ENCODE results near the gene MCEE.
A peak's percentile ranks its signal among the peaks of the same experiment; 100 is the strongest.
"Not testable (repeated sequence)": the region's sequence is repeated elsewhere in the genome, so short reads cannot be mapped to it uniquely, and the experiment has no call there.

The MCEE gene

DNA sequence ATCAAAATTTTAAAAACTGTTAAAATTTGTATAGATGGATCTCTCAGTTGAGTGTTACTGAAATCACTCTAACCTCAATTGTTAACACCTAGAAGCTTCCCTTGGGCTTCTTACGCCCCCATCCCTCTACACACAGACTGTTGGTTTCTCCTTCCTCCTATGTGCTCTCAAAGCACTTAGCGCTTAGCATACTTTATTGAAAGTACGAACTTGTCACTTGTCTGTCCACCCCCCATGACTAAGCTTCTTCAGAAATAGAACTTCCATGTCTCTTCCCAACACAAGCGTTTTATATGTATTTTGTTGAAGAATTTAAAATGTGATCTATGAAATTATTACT lies 846 bp upstream of the MCEE start:
- in situ Hi-C loops (cut with HindIII; ENCODE audit: low pct_ligation_motif_present, low pct_unique_long_range_greater_than_20kb, low sequenced_read_pairs): no loop called here
- DNase-seq: peak; percentile 20

- in situ Hi-C loops (cut with HindIII; ENCODE audit: low pct_ligation_motif_present, low pct_unique_long_range_greater_than_20kb, low sequenced_read_pairs): no loop called here
- DNase-seq: no peak
Observed at GRCh38 chr2:71129902-71130151, 202 bp downstream of the MCEE start.

GRCh38 chr2:71129114-71129901 lies 721 bp downstream of the MCEE start:
- in situ Hi-C loops (cut with HindIII; ENCODE audit: low pct_ligation_motif_present, low pct_unique_long_range_greater_than_20kb, low sequenced_read_pairs): no loop called here
- peak; percentile 25 for DNase-seq

GRCh38 chr2:71126957-71127356 lies 3.1 kb downstream of the MCEE start:
- no peak for DNase-seq
- in situ Hi-C loops (cut with HindIII; ENCODE audit: low pct_ligation_motif_present, low pct_unique_long_range_greater_than_20kb, low sequenced_read_pairs): no loop called here

DNA sequence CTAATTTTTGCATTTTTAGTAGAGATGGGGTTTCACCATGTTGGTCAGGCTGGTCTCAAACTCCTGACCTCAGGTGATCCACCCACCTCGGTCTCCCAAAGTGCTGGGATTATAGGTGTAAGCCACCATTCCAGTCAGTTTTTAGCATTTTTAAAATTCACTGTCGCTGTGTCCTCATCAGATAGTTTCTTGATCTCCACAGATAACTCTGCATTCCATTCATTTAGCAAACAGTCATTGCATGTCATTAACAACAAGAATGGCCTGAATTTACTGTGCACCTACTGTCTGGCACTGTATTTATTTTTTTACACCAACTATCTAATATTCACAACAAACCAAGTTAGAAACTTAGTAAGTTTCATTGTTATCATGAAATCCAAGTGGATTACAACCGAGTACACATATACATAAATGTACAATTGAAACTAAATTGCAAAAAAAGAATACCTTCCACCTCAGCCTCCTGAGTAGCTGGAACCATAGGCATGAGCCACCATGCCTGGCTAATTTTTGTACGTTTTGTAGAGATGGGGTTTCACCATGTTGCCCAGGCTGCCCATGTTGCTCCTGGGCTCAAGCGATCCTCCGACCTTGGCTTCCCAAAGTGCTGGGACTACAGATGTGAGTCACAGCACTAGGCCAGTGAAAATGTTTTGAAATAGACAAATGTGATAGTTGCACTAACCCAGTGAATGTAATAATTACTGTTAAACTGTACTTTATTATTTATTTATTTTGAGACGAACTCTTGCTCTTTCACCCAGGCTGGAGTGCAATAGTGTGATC lies 4.3 kb downstream of the MCEE start:
- in situ Hi-C loops (cut with HindIII; ENCODE audit: low pct_ligation_motif_present, low pct_unique_long_range_greater_than_20kb, low sequenced_read_pairs): no loop called here
- DNase-seq: no peak

DNA sequence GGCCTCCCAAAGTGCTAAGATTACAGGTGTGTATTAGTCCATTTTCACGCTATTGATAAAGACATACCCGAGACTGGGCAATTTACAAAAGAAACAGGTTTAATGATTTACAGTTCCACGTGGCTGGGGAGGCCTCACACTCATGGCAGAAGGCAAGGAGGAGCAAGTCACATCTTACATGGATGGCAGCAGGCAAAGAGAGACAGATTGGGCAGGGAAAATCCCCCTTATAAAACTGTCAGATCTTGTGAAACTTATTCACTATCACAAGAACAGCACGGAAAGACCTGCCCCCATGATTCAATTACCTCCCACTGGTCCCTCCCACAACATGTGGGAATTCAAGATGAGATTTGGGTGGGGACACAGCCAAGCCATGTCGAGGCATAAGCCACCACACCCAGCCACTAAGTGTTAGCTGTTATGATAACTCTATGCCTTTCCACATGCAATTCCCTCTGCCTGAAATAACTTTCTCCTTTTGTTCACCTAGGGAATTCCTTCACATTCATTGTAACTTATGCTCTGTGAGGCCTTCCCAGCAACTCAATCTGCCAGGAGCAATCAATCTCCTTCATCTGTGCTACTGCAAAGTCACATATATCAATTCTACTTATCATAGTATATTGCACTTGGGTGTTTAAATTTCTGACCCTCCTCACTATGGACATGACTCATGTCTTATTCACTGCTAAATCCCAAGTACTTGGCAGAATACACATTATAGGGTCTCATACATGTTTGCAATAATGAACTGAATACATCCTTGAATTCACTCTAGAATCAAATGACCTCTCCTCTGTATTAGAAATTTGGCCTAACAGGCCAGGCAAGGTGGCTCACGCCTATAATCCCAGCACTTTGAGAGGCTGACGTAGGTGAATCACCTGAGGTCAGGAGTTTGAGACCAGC lies 7.4 kb downstream of the MCEE start:
- DNase-seq: no peak
- in situ Hi-C loops (cut with HindIII; ENCODE audit: low pct_ligation_motif_present, low pct_unique_long_range_greater_than_20kb, low sequenced_read_pairs): no loop called here

- in situ Hi-C loops (cut with HindIII; ENCODE audit: low pct_ligation_motif_present, low pct_unique_long_range_greater_than_20kb, low sequenced_read_pairs): no loop called here
- DNase-seq: no peak
Observed at GRCh38 chr2:71121479-71121878, 8.6 kb downstream of the MCEE start.

GRCh38 chr2:71120195-71120594 lies 9.8 kb downstream of the MCEE start:
- no peak for DNase-seq
- in situ Hi-C loops (cut with HindIII; ENCODE audit: low pct_ligation_motif_present, low pct_unique_long_range_greater_than_20kb, low sequenced_read_pairs): no loop called here

DNA sequence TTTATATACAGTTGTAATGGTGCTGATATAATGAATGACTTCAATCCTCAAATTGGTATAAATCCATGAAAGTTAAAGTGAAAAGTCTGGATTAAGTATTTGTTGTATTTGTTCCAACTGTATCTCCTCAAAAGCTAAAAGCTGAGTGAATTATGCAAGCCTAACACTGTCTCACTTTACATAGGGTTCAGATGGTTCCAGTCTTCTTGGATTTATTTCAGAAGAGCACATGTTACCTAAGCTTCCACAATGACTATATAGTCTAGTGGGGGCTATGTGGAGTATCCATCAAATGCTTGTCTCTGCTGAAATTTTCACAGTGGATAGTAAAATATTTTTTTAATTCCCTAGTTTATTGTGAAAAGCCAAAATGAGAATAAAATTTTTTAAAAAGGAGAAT lies 13.0 kb downstream of the MCEE start:
- in situ Hi-C loops (cut with HindIII; ENCODE audit: low pct_ligation_motif_present, low pct_unique_long_range_greater_than_20kb, low sequenced_read_pairs): no loop called here

DNA sequence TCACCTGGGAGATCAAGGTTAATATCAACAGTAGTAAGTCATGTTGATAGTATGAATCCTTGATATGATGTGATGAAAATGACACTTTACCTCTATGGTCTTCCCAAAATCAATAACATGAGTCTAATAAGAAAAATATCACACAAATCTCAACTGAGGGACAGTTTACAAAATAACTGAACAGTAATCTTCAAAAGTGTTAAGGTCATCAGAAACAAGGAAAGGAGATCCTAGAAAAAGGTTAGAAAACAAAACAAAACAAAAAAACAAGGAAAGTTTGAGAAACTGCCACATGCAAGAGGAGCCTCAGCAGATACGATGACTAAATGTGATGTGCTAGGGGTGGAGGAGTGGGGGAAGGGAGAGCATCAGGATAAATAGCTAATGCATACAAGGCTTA lies 16.2 kb downstream of the MCEE start:
- in situ Hi-C loops (cut with HindIII; ENCODE audit: low pct_ligation_motif_present, low pct_unique_long_range_greater_than_20kb, low sequenced_read_pairs): no loop called here

More for the DNA sequence above, 13.0 kb downstream of the MCEE start:
- DNase-seq: no peak

GRCh38 chr2:71108091-71108490 lies 21.9 kb downstream of the MCEE start:
- DNase-seq: no peak
- in situ Hi-C loops (cut with HindIII; ENCODE audit: low pct_ligation_motif_present, low pct_unique_long_range_greater_than_20kb, low sequenced_read_pairs): no loop called here

More for the DNA sequence above, 16.2 kb downstream of the MCEE start:
- no peak for DNase-seq

DNA sequence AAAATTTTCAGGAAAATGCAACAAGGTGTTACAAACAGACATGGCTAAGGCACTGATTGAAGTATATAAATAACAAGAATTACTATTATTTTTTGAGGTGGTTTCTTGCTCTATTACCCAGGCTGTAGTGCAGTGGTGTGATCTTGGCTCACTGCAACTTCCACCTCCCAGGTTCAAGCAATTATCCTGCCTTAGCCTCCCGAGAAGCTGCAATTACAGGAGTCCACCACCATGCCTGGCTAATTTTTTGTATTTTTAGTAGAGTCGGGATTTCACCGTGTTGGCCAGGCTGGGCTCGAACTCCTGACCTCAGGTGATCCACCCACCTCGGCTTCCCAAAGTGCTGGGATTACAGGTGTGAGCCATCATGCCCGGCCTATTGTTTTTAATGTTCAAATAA lies 23.6 kb downstream of the MCEE start:
- in situ Hi-C loops (cut with HindIII; ENCODE audit: low pct_ligation_motif_present, low pct_unique_long_range_greater_than_20kb, low sequenced_read_pairs); DNase-seq: not testable (repeated sequence)

DNA sequence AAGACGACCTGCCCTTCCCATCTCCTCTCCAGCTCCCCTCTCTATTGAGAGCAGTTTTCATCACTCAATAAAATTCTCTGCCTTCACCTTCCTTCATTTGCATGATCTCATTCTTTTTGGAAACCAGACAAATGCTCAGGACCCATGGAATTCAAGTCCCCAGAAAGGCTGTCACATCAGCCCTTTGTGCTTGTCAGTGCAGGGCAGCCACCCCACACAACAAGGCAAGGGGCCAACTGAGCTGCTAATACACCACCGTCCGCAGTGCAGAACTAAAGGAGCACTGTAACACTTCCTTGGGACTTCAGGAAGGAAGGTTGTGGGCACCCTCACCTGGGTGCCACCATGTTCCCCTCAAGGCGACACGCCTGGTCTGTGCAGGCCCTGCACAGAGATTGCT lies 26.2 kb downstream of the MCEE start:
- in situ Hi-C loops (cut with HindIII; ENCODE audit: low pct_ligation_motif_present, low pct_unique_long_range_greater_than_20kb, low sequenced_read_pairs): no loop called here
- no peak for DNase-seq

DNA sequence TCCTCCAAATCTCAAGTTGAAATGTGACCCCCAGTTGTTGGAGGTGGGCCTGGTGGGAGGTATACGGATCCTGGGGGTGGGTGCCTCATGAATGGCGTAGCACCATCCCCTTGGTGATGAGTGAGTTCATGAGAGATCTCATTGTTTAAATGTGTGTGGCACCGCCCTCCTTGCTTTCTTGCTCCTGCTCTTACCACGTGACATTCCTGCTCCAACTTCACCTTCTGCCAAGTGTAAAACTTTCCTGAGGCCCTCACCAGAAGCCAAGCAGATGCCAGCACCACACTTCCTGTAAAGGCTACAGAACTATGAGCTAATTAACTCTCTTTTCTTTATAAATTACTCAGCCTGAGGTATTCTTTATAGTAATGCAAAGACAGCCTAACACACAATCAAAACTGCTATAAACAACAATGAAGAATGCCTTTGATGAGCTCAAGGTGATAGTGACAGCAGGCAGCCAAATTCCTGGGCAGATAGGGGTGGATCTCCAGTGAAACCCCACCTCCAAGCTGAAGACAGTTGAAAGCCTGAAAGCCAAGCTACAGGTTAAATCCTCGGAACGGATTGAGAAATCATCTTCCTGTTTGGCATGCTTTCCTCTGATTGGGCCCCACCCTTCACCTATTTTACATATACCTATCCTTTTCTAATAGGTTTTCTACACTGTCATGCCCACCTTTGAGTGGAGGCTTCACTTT lies 26.9 kb downstream of the MCEE start:
- in situ Hi-C loops (cut with HindIII; ENCODE audit: low pct_ligation_motif_present, low pct_unique_long_range_greater_than_20kb, low sequenced_read_pairs): no loop called here
- no peak for DNase-seq

DNA sequence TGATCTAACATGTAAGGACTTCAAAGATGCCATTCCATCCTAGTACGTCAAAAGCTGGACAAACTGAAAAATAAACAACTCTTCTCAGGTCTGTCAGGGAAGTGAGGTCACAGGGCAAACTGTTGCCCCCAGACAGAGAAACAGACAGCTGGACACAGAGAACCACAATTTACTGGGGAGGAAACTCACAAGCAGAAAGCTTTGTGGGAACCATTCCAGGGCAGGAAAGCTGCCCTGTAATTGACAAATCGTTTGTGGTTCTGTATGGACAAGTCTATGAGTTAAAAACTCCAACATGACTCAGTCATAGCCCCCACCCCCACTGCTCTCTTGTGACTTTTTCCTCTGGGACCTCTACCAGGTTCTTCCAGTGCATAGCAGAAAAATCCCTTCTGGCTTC lies 28.4 kb downstream of the MCEE start:
- DNase-seq: no peak

GRCh38 chr2:71100195-71100964 lies 29.6 kb downstream of the MCEE start:
- in situ Hi-C loops (cut with HindIII; ENCODE audit: low pct_ligation_motif_present, low pct_unique_long_range_greater_than_20kb, low sequenced_read_pairs): no loop called here
- peak; percentile 66 for DNase-seq

More for the DNA sequence above, 28.4 kb downstream of the MCEE start:
- in situ Hi-C loops (cut with HindIII; ENCODE audit: low pct_ligation_motif_present, low pct_unique_long_range_greater_than_20kb, low sequenced_read_pairs): no loop called here

GRCh38 chr2:71092491-71093260 lies 37.4 kb downstream of the MCEE start:
- DNase-seq; in situ Hi-C loops (cut with HindIII; ENCODE audit: low pct_ligation_motif_present, low pct_unique_long_range_greater_than_20kb, low sequenced_read_pairs): not testable (repeated sequence)
